CD4-positive, alpha-beta T cell (primary cell): ENCODE measurements around the gene PRKAR2B. TPM values are rescaled to one million over a fixed set of nuclear protein-coding genes. Genes with fewer than 3 reads are reported as not detected.

Experiments used
- ATAC-seq: fragments of 200-7000 bp; cut with Tn5 transposase; one replicate; pipeline ENCODE4 v1.10.0; 2022; ENCODE audit warnings: mild to moderate bottlenecking; ENCODE audit not compliant: poor library complexity
- CTCF ChIA-PET: fragments of 350-600 bp; sonication (Branson Sonifier 250); formaldehyde crosslinking; loops from one replicate; lab custom pipeline; 2021; ENCODE audit warnings: antibody characterized with exemption, inconsistent platforms; lab: Charles Lee
- POLR2A ChIA-PET: fragments of 350-600 bp; sonication (Branson Sonifier 250); formaldehyde crosslinking; loops from one replicate; lab custom pipeline; 2021; ENCODE audit warnings: antibody characterized with exemption, inconsistent platforms; lab: Charles Lee
- DNase-seq, 14 experiments: peaks; one replicate each; pipeline ENCODE4 v3.0.0-alpha.2; 2013 to 2020; ENCODE audit warnings: mixed read lengths in 2 of 14
- H3K27ac ChIP-seq, 2 donors: one replicate each; pipeline versions ENCODE4 v1.5.1 to v1.7.0; 2013; ENCODE audit warnings: low read length in 2 of 2, low read depth in 1 of 2, mild to moderate bottlenecking in 1 of 2
- H3K27me3 ChIP-seq, 2 experiments: 1 replicate in 1 of 2; 2 replicates in 1 of 2; pipeline versions ENCODE4 v1.6.1 to v1.7.0; 2013; ENCODE audit warnings: low read length in 2 of 2, control low read depth in 1 of 2, mild to moderate bottlenecking in 1 of 2, moderate library complexity in 1 of 2; ENCODE audit not compliant: insufficient read depth in 2 of 2, control insufficient read depth in 1 of 2
- H3K36me3 ChIP-seq: one replicate; pipeline ENCODE4 v1.6.1; 2013; ENCODE audit warnings: low read length, control low read depth; ENCODE audit not compliant: insufficient read depth
- H3K4me1 ChIP-seq: one replicate; pipeline ENCODE4 v1.6.1; 2013; ENCODE audit warnings: low read length, control low read depth; ENCODE audit not compliant: insufficient read depth
- H3K4me3 ChIP-seq: one replicate; pipeline ENCODE4 v1.5.1; 2013; ENCODE audit warnings: mild to moderate bottlenecking, low read length, moderate library complexity
- H3K9me3 ChIP-seq, 2 experiments: 1 replicate in 1 of 2; 2 replicates in 1 of 2; pipeline versions ENCODE4 v1.6.1 to v1.7.0; 2013; ENCODE audit warnings: low read length in 2 of 2, mild to moderate bottlenecking in 2 of 2, control low read depth in 1 of 2, moderate library complexity in 1 of 2; ENCODE audit not compliant: control insufficient read depth in 1 of 2, insufficient read depth in 1 of 2
- H3K27ac Mint-ChIP-seq: one replicate; pipeline ENCODE4 v1.8.0; 2020; ENCODE audit warnings: mixed read lengths
- H3K27me3 Mint-ChIP-seq: one replicate; pipeline ENCODE4 v1.8.0; 2021; ENCODE audit warnings: mixed read lengths
- H3K36me3 Mint-ChIP-seq: one replicate; pipeline ENCODE4 v1.8.0; 2021; ENCODE audit warnings: low read depth, mixed read lengths
- H3K4me1 Mint-ChIP-seq: one replicate; pipeline ENCODE4 v1.8.0; 2021; ENCODE audit warnings: low read depth, mixed read lengths
- H3K4me3 Mint-ChIP-seq: one replicate; pipeline ENCODE4 v1.8.0; 2020; ENCODE audit warnings: mild to moderate bottlenecking, mixed read lengths
- H3K9me3 Mint-ChIP-seq: one replicate; pipeline ENCODE4 v1.8.0; 2020; ENCODE audit warnings: mixed read lengths
- intact Hi-C, 2 experiments: fragments of 100-400 bp; cut with DNase I in 1 of 2; cut with micrococcal nuclease in 1 of 2; formaldehyde crosslinking; loops; one replicate each; pipeline versions ENCODE4 v1.15.1 to v1.9.0; 2023 to 2025; cut with DNase I, micrococcal nuclease
- total RNA-seq, 174 experiments: library from RNA in 2 of 174; stranded (reverse) in 2 of 174; gene quantifications; one replicate each; pipeline ENCODE4 v1.2.3 and lab custom pipeline; 2021 to 2026
- TF ChIP-seq, protein P1 (sequence below): fragments of 200-600 bp; IDR thresholded peaks from one replicate; pipeline ENCODE4 v1.8.0; 2022; ENCODE audit warnings: antibody characterized with exemption, mild to moderate bottlenecking

PRKAR2B gene
- total RNA-seq, 2 experiments from 2014 or later, result 0.41 to 0.42 TPM

DNA sequence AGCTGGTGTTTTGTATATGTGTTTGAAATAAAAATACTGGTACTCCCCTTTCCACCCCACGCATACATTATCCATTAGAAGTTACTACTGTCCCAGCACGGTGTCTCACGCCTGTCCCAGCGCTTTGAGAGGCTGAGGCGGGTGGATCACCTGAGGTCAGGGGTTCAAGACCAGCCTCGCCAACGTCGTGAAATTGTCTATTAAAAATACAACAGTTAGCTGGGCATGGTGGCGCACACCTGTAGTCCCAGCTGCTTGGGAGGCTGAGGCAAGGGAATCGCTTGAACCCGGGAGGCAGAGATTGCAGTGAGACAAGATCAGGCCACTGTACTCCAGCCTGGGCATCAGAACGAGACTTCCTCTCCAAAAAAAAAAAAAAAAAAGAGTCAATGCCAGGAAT, 127.0 kb downstream of the PRKAR2B start:
- Histone ChIP-seq H3K27ac (no peak overlapping the region), H3K36me3 (peaks cover 8% of the 10 kb centered on the region), H3K27me3 (no peaks in the 10 kb centered on the region), H3K9me3 (no peaks in the 10 kb centered on the region), H3K4me1 (peaks cover 24% of the 10 kb centered on the region), H3K4me3 (no peak overlapping the region)
- CTCF ChIA-PET, result interaction anchor here (0.6 kb wide), 1 partner anchor 21 kb away, joined by 3 read pairs; no protein-coding TSS in a partner anchor
- POLR2A ChIA-PET, result interaction anchor here (0.6 to 1.4 kb wide), 2 partner anchors 163 to 572 kb away, joined by 4 to 6 read pairs; partner anchors contain the start of gene CBLL1
- Mint-ChIP-seq H3K9me3 (no peaks in the 10 kb centered on the region), H3K27me3 (no peaks in the 10 kb centered on the region), H3K4me3 (peak overlapping the region; percentile 43), H3K4me1 (peaks cover 75% of the 10 kb centered on the region), H3K36me3 (peaks cover 66% of the 10 kb centered on the region), H3K27ac (no peak overlapping the region)
- intact Hi-C loops, result loop anchor here (5.0 to 10.0 kb wide), 5 partner anchors 576 to 1353 kb away; partner anchors contain the start of genes DLD (in 1 of the 2), NAMPT (in 1 of the 2), PNPLA8 (in 1 of the 2) and SYPL1 (in 1 of the 2)
- TF ChIP-seq, protein P1, sequence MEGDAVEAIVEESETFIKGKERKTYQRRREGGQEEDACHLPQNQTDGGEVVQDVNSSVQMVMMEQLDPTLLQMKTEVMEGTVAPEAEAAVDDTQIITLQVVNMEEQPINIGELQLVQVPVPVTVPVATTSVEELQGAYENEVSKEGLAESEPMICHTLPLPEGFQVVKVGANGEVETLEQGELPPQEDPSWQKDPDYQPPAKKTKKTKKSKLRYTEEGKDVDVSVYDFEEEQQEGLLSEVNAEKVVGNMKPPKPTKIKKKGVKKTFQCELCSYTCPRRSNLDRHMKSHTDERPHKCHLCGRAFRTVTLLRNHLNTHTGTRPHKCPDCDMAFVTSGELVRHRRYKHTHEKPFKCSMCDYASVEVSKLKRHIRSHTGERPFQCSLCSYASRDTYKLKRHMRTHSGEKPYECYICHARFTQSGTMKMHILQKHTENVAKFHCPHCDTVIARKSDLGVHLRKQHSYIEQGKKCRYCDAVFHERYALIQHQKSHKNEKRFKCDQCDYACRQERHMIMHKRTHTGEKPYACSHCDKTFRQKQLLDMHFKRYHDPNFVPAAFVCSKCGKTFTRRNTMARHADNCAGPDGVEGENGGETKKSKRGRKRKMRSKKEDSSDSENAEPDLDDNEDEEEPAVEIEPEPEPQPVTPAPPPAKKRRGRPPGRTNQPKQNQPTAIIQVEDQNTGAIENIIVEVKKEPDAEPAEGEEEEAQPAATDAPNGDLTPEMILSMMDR, result no peak
- ATAC-seq, result no peak
- no peak for DNase-seq

DNA sequence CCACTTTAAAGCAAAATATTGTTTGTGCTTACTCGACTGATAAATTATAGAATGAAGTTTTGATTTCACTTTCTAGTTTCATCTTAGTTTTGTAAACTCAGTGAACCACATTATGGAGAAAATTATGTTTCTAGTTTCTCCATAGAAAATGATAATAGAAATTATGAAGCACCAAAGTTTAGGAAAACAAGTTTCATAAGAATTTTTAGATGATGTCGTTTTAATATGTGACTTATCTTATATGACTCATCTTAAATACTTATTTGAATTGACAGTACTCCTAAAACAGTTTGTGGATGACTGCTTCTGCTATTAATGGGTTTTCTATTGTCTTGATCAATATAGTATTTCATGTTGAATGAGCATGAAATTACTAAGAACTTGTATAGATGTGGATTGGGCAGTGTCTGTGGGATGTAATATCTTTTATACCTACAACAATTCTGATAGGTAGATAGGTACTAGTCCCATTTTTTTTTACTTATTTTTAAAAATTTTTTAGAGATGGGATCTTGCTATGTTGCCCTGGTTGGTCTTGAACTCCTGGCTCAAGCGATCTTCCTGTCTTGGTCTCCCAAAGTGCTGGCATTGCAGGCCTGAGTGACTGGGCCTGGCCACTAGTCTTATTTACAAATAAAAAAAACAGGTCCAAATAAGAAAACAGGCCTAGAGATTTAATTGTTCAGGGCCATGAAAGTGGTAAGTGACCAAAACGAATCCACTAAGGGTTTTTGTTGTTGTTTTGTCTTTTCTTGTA, 127.9 kb downstream of the PRKAR2B start:
- Mint-ChIP-seq H3K36me3 (peaks cover 74% of the 10 kb centered on the region), H3K27ac (peak overlapping the region; percentile 11), H3K4me3 (peak overlapping the region; percentile 56), H3K4me1 (peaks cover 81% of the 10 kb centered on the region), H3K9me3 (no peaks in the 10 kb centered on the region), H3K27me3 (no peaks in the 10 kb centered on the region)
- H3K4me1 ChIP-seq, result peaks cover 24% of the 10 kb centered on the region
- H3K9me3 ChIP-seq, result no peaks in the 10 kb centered on the region
- intact Hi-C loops, result loop anchor here (5.0 to 10.0 kb wide), 5 partner anchors 575 to 1352 kb away; partner anchors contain the start of genes DLD (in 1 of the 2), NAMPT (in 1 of the 2), PNPLA8 (in 1 of the 2) and SYPL1 (in 1 of the 2)
- H3K4me3 ChIP-seq, result no peak overlapping the region
- H3K36me3 ChIP-seq, result peaks cover 11% of the 10 kb centered on the region
- ChIA-PET POLR2A (interaction anchor here (1.4 kb wide), 1 partner anchor 571 kb away, joined by 6 read pairs; the partner anchor contains the start of gene CBLL1), CTCF (no interaction called here)
- H3K27ac ChIP-seq, result no peak overlapping the region
- DNase-seq (no peak), ATAC-seq (no peak)
- no peaks in the 10 kb centered on the region for H3K27me3 ChIP-seq
- TF ChIP-seq, protein P1, result no peak

DNA sequence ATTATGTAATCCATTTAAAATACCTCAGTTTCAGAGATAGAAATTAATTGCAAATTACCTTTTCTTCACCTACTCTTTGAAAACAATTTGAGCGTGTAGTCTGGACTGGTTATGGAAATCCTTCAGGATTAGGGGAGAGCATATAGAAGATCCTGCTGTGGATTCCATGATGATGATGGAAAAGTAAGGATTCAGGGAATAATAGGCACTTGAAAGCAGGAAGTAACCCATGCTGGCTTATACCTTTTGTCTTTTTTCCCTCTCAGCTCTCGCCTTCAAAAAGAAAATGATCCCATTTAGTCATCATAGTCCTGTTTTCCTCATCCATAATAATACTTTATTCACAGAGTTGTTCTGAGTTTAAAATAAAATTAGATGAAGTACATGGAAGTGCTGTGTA, 128.7 kb downstream of the PRKAR2B start:
- CTCF ChIA-PET, result interaction anchor here (1.0 kb wide), 1 partner anchor 22 kb away, joined by 3 read pairs; no protein-coding TSS in a partner anchor
- no peaks in the 10 kb centered on the region for H3K9me3 ChIP-seq
- H3K4me1 ChIP-seq, result peaks cover 20% of the 10 kb centered on the region
- H3K27ac Mint-ChIP-seq, result peak overlapping the region; percentile 11
- TF ChIP-seq, protein P1, result no peak
- DNase-seq (no peak), ATAC-seq (no peak)
- H3K27me3 ChIP-seq, result no peaks in the 10 kb centered on the region
- no peak overlapping the region for H3K4me3 ChIP-seq
- POLR2A ChIA-PET, result interaction anchor here (1.5 kb wide), 1 partner anchor 33 kb away, joined by 3 read pairs; no protein-coding TSS in a partner anchor
- H3K4me3 Mint-ChIP-seq, result peak overlapping the region; percentile 56
- H3K4me1 Mint-ChIP-seq, result peaks cover 81% of the 10 kb centered on the region
- intact Hi-C loops, result loop anchor here (5.0 to 10.0 kb wide), 5 partner anchors 574 to 1352 kb away; partner anchors contain the start of genes DLD (in 1 of the 2), NAMPT (in 1 of the 2), PNPLA8 (in 1 of the 2) and SYPL1 (in 1 of the 2)
- no peak overlapping the region for H3K27ac ChIP-seq
- peaks cover 15% of the 10 kb centered on the region for H3K36me3 ChIP-seq
- H3K36me3 Mint-ChIP-seq, result peaks cover 75% of the 10 kb centered on the region
- no peaks in the 10 kb centered on the region for H3K9me3 Mint-ChIP-seq
- no peaks in the 10 kb centered on the region for H3K27me3 Mint-ChIP-seq
